ENCODE measurements around the gene PRKAG1. TPM values are rescaled to one million over a fixed set of nuclear protein-coding genes. Genes with fewer than 3 reads are reported as not detected.

The PRKAG1 gene
- total RNA-seq, 6 donors from 2014 or later, result 25.1 to 56.5 (median 42.0) TPM

DNA sequence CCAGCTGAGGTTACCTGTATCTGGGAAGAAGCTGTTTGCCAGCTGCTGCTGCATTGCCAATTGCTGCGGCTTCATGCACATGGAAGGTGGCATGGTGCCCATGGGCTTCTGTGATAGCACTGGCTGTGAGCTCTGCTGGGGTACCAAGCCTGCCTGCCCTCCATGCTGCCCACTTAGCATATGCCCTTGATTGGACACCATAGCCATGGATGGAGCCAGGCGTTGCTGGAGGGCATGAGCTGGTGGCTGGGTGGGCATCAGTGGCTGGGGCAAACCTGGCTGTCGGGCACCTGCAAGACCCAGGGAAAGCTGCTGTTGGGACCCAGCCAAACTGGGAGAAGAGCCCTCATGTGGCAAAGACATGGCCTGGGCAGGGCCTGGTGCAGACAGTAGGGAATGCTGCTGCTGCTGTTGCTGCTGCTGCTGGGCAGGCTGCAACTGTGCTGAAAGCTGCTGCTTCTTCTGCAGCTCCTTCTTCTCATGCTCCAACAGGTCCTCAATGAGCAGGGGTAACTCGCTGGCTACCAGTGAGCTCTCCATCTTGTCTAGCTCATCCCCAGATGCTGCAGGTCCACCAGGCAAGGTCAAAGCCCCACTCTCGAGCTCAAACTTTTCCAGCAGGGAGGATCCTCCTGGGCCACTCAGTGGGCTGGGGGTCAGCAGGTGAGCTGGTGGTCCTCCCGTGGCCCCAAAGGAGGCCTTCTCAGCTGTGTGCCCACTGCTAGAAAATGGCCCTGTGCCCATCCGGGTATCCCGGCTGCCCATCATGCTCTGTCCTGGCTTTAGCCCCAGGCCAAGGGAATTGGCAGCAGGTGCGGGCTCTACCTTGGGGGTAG is 18.8 kb upstream of the PRKAG1 start:
- no peak for TF ChIP-seq POLR2AphosphoS5 (IDR thresholded peaks at IDR 0.05)
- TF ChIP-seq POLR2A (IDR thresholded peaks at IDR 0.05), result no peak
- no peak for TF ChIP-seq CTCF (IDR thresholded peaks at IDR 0.05)
- no peak for TF ChIP-seq EP300 (IDR thresholded peaks at IDR 0.05)
- DNase-seq, result peak in 1 of 2 donors; percentile 41
- peaks cover 63 to 98% (median 92%) of the 10 kb centered on the region in 4 donors for H3K36me3 ChIP-seq

DNA sequence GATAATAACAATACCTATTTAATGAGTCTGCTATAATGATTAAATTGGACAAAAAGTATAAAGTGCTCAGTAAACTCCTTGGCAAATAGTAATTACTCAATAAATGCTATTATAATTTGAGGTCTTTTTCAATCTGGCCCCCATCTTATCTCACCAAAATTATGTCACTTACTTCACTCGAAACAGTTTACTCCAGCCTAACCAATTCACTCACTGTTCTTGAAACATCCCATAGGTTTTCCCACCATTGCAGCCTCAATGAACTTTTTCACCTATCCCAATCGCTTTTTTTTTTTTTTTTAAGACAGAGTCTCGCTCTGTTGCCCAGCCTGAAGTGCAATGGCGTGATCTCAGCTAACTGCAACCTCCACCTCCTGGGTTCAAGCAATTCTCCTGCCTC is 17.5 kb upstream of the PRKAG1 start:
- no peak for TF ChIP-seq EP300 (IDR thresholded peaks at IDR 0.05)
- no peak for TF ChIP-seq POLR2A (IDR thresholded peaks at IDR 0.05)
- no peak for TF ChIP-seq POLR2AphosphoS5 (IDR thresholded peaks at IDR 0.05)
- TF ChIP-seq CTCF (IDR thresholded peaks at IDR 0.05), result no peak
- DNase-seq (no peak), ATAC-seq (ENCODE audit: low FRiP score in 2 of 2) (no peak)
- Histone ChIP-seq H3K27ac (no peak overlapping the region), H3K4me3 (no peak overlapping the region), H3K36me3 (peaks cover 56 to 98% (median 92%) of the 10 kb centered on the region in 4 donors), H3K4me1 (peaks cover 0 to 16% (median 7%) of the 10 kb centered on the region in 4 donors), H3K9me3 (no peaks in the 10 kb centered on the region), H3K27me3 (no peaks in the 10 kb centered on the region)
- 66 to 92% methylated on average over 4 of the region's 4 CpGs for WGBS, 2 donors

More for the DNA sequence above, 18.8 kb upstream of the PRKAG1 start:
- Histone ChIP-seq H3K27ac (no peak overlapping the region), H3K9me3 (no peaks in the 10 kb centered on the region), H3K4me1 (peaks cover 0 to 14% (median 7%) of the 10 kb centered on the region in 4 donors), H3K4me3 (no peak overlapping the region), H3K27me3 (no peaks in the 10 kb centered on the region)
- 95 to 100% methylated on average over 5 to 9 of the region's 9 CpGs for WGBS, 2 donors
- ATAC-seq (ENCODE audit: low FRiP score in 2 of 2), result no peak

DNA sequence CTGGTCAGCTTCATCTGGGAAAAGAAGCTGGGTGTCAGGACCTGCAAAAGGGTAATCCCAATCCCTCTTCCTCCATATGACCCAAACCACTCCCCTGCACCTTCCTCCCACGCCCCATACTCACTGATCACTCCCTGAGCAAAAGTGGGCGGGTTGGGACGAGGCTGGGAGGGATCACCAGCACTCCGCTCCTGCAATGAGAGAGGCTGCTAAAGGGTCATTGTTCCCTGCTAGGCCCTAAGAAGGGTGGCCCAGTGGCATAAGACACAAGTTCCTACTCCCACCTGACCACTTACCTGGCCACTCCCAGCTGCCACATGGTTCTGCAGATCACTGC is 15.7 kb upstream of the PRKAG1 start:
- Histone ChIP-seq H3K4me1 (peaks cover 0 to 16% (median 7%) of the 10 kb centered on the region in 4 donors), H3K36me3 (peaks cover 48 to 98% (median 82%) of the 10 kb centered on the region in 4 donors), H3K4me3 (no peak overlapping the region), H3K9me3 (no peaks in the 10 kb centered on the region), H3K27ac (no peak overlapping the region), H3K27me3 (no peaks in the 10 kb centered on the region)
- TF ChIP-seq POLR2AphosphoS5 (IDR thresholded peaks at IDR 0.05) (no peak), CTCF (IDR thresholded peaks at IDR 0.05) (no peak), EP300 (IDR thresholded peaks at IDR 0.05) (no peak), POLR2A (IDR thresholded peaks at IDR 0.05) (no peak)
- no peak for ATAC-seq (ENCODE audit: low FRiP score in 2 of 2)
- DNase-seq, result no peak
- 85 to 96% methylated on average over 4 of the region's 4 CpGs for WGBS, 2 donors

DNA sequence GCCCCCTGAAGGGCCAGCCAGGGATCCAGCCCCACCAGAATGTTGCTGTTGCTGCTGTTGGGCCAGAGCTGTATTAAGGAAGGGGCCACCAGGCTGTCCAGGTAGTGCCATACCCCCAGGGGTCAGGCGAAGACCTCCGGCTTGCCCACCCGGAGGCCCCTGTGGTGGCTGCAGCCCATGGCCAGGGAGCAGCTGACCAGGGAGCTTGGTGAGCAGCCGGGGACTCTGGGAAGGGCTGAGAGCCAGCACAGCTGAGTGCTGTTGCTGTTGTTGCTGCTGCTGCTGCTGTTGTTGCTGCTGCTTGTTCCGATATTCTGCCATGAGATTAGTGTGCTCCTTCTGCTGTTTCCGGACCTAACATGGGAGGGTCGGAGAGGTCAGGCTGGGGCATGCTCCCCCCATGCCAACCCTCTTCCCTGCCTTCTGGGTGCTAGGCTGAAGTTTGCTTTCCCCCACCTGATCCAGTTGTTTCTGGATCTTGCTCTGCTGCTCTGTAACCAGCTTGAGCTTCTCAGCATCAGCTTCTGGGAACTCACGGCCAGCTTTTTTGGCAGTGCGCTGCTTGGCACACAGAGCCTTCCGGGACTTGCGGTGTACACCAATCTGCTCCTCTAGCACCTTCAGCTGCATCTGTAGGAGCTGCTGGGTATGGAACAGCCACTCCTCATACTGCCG is 15.2 kb upstream of the PRKAG1 start:
- Histone ChIP-seq H3K4me1 (peaks cover 0 to 16% (median 7%) of the 10 kb centered on the region in 4 donors), H3K9me3 (no peaks in the 10 kb centered on the region), H3K4me3 (no peak overlapping the region), H3K36me3 (peaks cover 43 to 98% (median 82%) of the 10 kb centered on the region in 4 donors), H3K27ac (no peak overlapping the region), H3K27me3 (no peaks in the 10 kb centered on the region)
- TF ChIP-seq POLR2A (IDR thresholded peaks at IDR 0.05), result no peak
- WGBS, 2 donors, result 66 to 81% methylated on average over 5 to 11 of the region's 12 CpGs
- no peak for ATAC-seq (ENCODE audit: low FRiP score in 2 of 2)
- peak in 1 of 2 donors; percentile 45 for DNase-seq

GRCh38 chr12:49032679-49033447 is 14.3 kb upstream of the PRKAG1 start:
- ATAC-seq (ENCODE audit: low FRiP score in 2 of 2), result no peak
- peak in 1 of 2 donors; percentile 48 for DNase-seq
- Histone ChIP-seq H3K4me3 (no peak overlapping the region), H3K27me3 (no peaks in the 10 kb centered on the region), H3K9me3 (no peaks in the 10 kb centered on the region), H3K27ac (no peak overlapping the region), H3K4me1 (peaks cover 0 to 16% (median 7%) of the 10 kb centered on the region in 4 donors), H3K36me3 (peaks cover 41 to 98% (median 82%) of the 10 kb centered on the region in 4 donors)
- 40 to 63% methylated on average over 1 to 3 of the region's 3 CpGs for WGBS, 2 donors
- no peak for TF ChIP-seq CTCF (IDR thresholded peaks at IDR 0.05)
- TF ChIP-seq POLR2AphosphoS5 (IDR thresholded peaks at IDR 0.05), result no peak
- no peak for TF ChIP-seq EP300 (IDR thresholded peaks at IDR 0.05)
- no peak for TF ChIP-seq POLR2A (IDR thresholded peaks at IDR 0.05)
